ENCODE measurements around the gene PLCB4.

PLCB4 gene

GRCh38 chr20:9286501-9287461 lies 217.9 kb downstream of the PLCB4 start:
- no peak for DNase-seq

GRCh38 chr20:9287826-9288225 lies 218.9 kb downstream of the PLCB4 start:
- DNase-seq, result no peak

GRCh38 chr20:9290331-9290730 lies 221.4 kb downstream of the PLCB4 start:
- DNase-seq, result no peak

GRCh38 chr20:9293145-9293544 lies 224.3 kb downstream of the PLCB4 start:
- no peak for DNase-seq

GRCh38 chr20:9294041-9294440 lies 225.2 kb downstream of the PLCB4 start:
- DNase-seq, result no peak

GRCh38 chr20:9298906-9299305 lies 230.0 kb downstream of the PLCB4 start:
- DNase-seq, result no peak

GRCh38 chr20:9300080-9300479 lies 231.2 kb downstream of the PLCB4 start:
- no peak for DNase-seq

- no peak for DNase-seq
Measured at GRCh38 chr20:9300534-9300933, 231.6 kb downstream of the PLCB4 start.

GRCh38 chr20:9301129-9302090 lies 232.5 kb downstream of the PLCB4 start:
- DNase-seq, result no peak

GRCh38 chr20:9302091-9302462 lies 233.2 kb downstream of the PLCB4 start:
- no peak for DNase-seq

GRCh38 chr20:9306521-9306920 lies 237.6 kb downstream of the PLCB4 start:
- DNase-seq, result no peak

- DNase-seq, result no peak
Measured at GRCh38 chr20:9308056-9308455, 239.2 kb downstream of the PLCB4 start.

- no peak for DNase-seq
Measured at GRCh38 chr20:9311132-9311531, 242.2 kb downstream of the PLCB4 start.

- DNase-seq, result no peak
Measured at GRCh38 chr20:9319687-9320384, 250.9 kb downstream of the PLCB4 start.

GRCh38 chr20:9321007-9321406 lies 252.1 kb downstream of the PLCB4 start:
- DNase-seq, result no peak

GRCh38 chr20:9322661-9323060 lies 253.8 kb downstream of the PLCB4 start:
- no peak for DNase-seq

GRCh38 chr20:9323622-9324021 lies 254.7 kb downstream of the PLCB4 start:
- no peak for DNase-seq

GRCh38 chr20:9329355-9330101 lies 260.6 kb downstream of the PLCB4 start:
- DNase-seq, result no peak

- DNase-seq, result no peak
Measured at GRCh38 chr20:9330151-9330550, 261.3 kb downstream of the PLCB4 start.

- DNase-seq, result no peak
Measured at GRCh38 chr20:9331707-9332435, 263.0 kb downstream of the PLCB4 start.

GRCh38 chr20:9332791-9333479 lies 264.0 kb downstream of the PLCB4 start:
- no peak for DNase-seq

Data from AML-193 (cell line).